ENCODE measurements around the gene IDH3G. TPM values are rescaled to one million over a fixed set of nuclear protein-coding genes. Genes with fewer than 3 reads are reported as not detected.
A peak's percentile ranks its signal among the peaks of the same experiment; 100 is the strongest.

Gene IDH3G
- total RNA-seq, 1 donor from 2014 or later = 50.2 TPM

DNA sequence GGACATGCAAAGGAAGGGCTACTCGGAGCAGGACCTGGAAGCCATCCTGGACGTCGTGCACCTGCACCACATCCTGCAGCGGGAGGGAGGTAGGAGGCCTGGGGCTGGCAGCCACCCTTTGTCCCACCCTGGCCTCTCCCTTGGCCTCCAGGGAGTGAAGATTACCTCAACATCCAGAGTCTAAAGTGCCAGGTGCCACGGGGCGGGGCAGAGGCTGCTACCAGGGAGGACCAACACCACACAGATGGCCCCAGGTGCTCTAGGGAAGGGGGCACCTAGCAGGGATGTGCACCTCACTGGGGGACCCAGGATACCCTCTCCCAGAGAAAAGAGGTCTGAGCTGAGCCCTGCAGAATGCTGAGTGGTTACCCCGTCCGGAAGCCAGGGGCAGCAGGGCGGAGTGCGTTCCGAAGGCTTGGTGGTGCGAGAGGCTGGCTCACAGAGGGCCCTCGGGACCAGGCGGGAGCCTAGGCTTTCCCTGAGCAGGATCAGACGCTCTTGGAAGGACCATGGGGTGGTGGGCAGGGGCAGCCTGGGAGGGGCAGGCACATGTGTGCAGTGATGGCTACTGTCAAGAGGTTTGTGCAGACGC is 53.4 kb downstream of the IDH3G start:
- Mint-ChIP-seq H3K4me3 (no peak overlapping the region), H3K9me3 (no peaks in the 10 kb centered on the region), H3K36me3 (ENCODE audit: low read depth) (no peaks in the 10 kb centered on the region), H3K27ac (ENCODE audit: unreplicated experiment) (no peak overlapping the region), H3K4me1 (peaks cover under 1% of the 10 kb centered on the region), H3K27me3 (ENCODE audit: low read depth) (no peaks in the 10 kb centered on the region)
- no peak for DNase-seq (ENCODE audit: low read depth, low spot score)
- TF ChIP-seq, protein P1, sequence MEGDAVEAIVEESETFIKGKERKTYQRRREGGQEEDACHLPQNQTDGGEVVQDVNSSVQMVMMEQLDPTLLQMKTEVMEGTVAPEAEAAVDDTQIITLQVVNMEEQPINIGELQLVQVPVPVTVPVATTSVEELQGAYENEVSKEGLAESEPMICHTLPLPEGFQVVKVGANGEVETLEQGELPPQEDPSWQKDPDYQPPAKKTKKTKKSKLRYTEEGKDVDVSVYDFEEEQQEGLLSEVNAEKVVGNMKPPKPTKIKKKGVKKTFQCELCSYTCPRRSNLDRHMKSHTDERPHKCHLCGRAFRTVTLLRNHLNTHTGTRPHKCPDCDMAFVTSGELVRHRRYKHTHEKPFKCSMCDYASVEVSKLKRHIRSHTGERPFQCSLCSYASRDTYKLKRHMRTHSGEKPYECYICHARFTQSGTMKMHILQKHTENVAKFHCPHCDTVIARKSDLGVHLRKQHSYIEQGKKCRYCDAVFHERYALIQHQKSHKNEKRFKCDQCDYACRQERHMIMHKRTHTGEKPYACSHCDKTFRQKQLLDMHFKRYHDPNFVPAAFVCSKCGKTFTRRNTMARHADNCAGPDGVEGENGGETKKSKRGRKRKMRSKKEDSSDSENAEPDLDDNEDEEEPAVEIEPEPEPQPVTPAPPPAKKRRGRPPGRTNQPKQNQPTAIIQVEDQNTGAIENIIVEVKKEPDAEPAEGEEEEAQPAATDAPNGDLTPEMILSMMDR (conservative IDR thresholded peaks at IDR 0.05) = no peak

DNA sequence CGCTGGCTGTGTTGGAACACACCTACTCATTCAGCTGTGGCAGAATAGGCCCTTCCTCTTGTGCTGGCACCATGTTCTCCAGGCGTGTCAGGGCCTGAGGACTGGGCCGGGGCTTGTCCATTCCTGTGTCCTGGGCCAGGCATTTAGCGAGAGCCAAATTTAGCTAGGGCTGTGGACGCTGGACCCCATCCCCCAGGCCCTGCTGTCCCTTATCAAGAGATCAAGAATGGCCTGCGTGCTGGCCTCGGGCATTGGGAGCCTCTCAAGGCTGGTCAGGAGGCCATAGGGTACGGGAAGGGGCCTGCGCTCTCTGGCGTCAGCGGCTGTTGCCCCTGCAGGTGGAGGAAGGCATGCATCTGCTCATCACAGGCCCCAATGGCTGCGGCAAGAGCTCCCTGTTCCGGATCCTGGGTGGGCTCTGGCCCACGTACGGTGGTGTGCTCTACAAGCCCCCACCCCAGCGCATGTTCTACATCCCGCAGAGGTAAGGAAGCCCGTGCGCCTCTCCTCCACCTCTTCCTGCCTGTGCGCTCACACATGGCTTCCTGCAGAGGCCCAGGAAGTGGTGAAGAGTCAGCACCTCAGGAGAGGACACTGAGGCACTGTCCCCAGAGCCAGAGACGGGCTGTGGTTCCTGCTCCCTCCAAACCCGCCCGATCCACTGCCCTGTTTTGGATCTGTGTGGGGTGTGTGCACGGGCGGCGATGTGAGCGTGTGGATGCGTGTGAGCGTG is 54.3 kb downstream of the IDH3G start:
- Mint-ChIP-seq H3K27me3 (ENCODE audit: low read depth) (no peaks in the 10 kb centered on the region), H3K4me3 (no peak overlapping the region), H3K36me3 (ENCODE audit: low read depth) (peaks cover 1% of the 10 kb centered on the region), H3K9me3 (peaks cover under 1% of the 10 kb centered on the region), H3K27ac (ENCODE audit: unreplicated experiment) (no peak overlapping the region), H3K4me1 (peaks cover 4% of the 10 kb centered on the region)
- TF ChIP-seq, protein P1 (conservative IDR thresholded peaks at IDR 0.05) = no peak
- no peak for DNase-seq (ENCODE audit: low read depth, low spot score)

DNA sequence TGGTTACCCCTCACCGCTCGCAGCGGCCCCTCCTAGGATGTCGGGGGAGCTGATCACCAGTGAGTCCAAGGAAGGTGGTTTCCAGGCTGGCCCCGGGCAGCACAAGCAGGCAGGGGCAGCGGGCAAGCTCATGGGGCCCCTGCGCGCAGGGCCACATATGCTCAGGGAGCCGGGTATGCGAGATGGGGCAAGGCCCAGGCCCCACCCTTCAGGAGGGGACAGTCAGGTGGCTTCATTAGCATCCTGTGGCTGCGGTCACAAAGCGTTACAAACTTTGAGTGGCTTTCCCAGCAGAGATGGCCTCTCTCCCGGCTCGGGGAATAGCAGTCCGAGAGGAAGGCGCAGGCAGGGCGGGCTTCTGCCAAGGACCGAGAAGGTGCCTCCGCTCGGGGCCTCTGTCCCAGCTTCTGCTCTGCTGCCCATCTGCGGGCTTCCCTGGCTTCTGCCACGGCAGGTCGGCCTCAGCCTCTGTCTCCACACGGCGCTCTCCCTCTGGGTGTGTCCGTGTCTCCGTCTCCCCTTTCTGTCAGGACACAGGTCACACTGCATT is 56.0 kb downstream of the IDH3G start:
- peaks cover 4% of the 10 kb centered on the region for H3K4me1 Mint-ChIP-seq
- H3K36me3 Mint-ChIP-seq (ENCODE audit: low read depth) = peaks cover 6% of the 10 kb centered on the region
- no peaks in the 10 kb centered on the region for H3K27me3 Mint-ChIP-seq (ENCODE audit: low read depth)
- H3K27ac Mint-ChIP-seq (ENCODE audit: unreplicated experiment) = no peak overlapping the region
- DNase-seq (ENCODE audit: low read depth, low spot score) = no peak
- H3K4me3 Mint-ChIP-seq = no peak overlapping the region
- TF ChIP-seq, protein P1 (conservative IDR thresholded peaks at IDR 0.05) = no peak
- peaks cover 5% of the 10 kb centered on the region for H3K9me3 Mint-ChIP-seq

DNA sequence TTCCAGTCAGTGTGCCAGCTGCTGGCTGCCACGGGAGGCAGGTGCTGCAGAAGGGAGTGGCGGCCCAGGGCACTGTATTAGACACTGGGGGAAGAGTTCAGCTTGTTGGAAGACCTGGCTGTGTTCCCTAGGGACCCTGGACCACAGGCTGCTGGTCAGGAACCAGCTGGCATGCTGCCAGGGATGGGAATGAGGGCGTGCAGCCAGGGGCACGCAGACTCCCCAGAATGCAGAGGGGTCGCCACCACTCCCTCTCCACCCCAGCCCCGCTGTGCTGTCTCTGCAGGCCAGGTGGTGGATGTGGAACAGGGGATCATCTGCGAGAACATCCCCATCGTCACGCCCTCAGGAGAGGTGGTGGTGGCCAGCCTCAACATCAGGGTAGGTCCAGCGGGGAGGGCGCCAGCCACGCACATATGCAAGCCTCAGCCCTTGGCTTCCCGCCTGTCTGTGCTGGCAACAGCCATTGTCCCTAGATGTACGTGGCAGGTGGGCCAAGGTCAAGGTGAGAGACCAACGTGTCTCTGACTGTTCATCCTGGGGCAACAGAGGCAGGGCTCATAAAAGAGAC is 57.2 kb downstream of the IDH3G start:
- TF ChIP-seq, protein P1 (conservative IDR thresholded peaks at IDR 0.05) = no peak
- peaks cover 5% of the 10 kb centered on the region for H3K9me3 Mint-ChIP-seq
- no peaks in the 10 kb centered on the region for H3K27me3 Mint-ChIP-seq (ENCODE audit: low read depth)
- no peak overlapping the region for H3K27ac Mint-ChIP-seq (ENCODE audit: unreplicated experiment)
- no peak for DNase-seq (ENCODE audit: low read depth, low spot score)
- no peak overlapping the region for H3K4me3 Mint-ChIP-seq
- H3K4me1 Mint-ChIP-seq = peaks cover 4% of the 10 kb centered on the region
- peaks cover 6% of the 10 kb centered on the region for H3K36me3 Mint-ChIP-seq (ENCODE audit: low read depth)

DNA sequence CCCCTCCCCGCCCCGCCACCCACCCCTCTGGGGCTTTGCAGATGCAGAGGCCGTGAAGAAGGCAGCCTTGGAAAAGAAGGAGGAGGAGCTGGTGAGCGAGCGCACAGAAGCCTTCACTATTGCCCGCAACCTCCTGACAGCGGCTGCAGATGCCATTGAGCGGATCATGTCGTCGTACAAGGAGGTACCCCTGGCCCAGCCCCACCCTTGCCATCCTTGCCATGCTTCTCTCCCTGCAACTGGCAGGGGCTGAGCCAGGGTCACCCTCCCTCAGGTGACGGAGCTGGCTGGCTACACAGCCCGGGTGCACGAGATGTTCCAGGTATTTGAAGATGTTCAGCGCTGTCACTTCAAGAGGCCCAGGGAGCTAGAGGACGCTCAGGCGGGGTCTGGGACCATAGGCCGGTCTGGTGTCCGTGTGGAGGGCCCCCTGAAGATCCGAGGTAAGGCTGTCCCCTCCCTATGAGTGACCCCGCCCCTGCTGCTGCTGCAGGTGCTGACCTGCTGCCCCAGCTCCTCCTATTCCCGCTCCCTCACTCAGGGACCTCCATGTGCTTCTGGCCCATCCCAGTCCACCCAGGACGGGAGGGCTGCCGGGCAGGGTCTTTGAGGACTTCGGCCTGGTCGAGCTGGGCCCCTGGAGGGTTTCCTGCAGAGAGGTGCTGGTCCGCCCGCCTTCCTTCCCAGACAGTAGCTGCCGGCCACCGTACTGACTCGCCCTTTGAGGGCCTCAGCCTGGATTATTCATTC is 57.9 kb downstream of the IDH3G start:
- peak overlapping the region; percentile 19 for H3K27ac Mint-ChIP-seq (ENCODE audit: unreplicated experiment)

More for the DNA sequence above, 57.9 kb downstream of the IDH3G start:
- Mint-ChIP-seq H3K4me3 (no peak overlapping the region), H3K4me1 (peaks cover 4% of the 10 kb centered on the region), H3K36me3 (ENCODE audit: low read depth) (peaks cover 14% of the 10 kb centered on the region), H3K9me3 (peaks cover 12% of the 10 kb centered on the region), H3K27me3 (ENCODE audit: low read depth) (no peaks in the 10 kb centered on the region)
- no peak for DNase-seq (ENCODE audit: low read depth, low spot score)
- TF ChIP-seq, protein P1 (conservative IDR thresholded peaks at IDR 0.05) = no peak

All from neural crest cell (in vitro differentiated cells).